Testis (tissue), 3 donors: ENCODE results near the gene YIF1A. TPM values are rescaled to one million over a fixed set of nuclear protein-coding genes. Genes with fewer than 3 reads are reported as not detected.
"Not testable (repeated sequence)": the region's sequence is repeated elsewhere in the genome, so short reads cannot be mapped to it uniquely, and the experiment has no call there.

Experiments
- DNase-seq: peaks from one replicate; pipeline ENCODE4 v3.0.0-alpha.2; 2019
- H3K27ac ChIP-seq, 2 donors: fragments of 200-600 bp; sonication (generic); one replicate each; pipeline ENCODE4 v1.5.1; 2019
- H3K27me3 ChIP-seq: fragments of 200-600 bp; sonication (generic); one replicate; pipeline ENCODE4 v1.5.1; 2019
- H3K36me3 ChIP-seq: fragments of 200-600 bp; sonication (generic); one replicate; pipeline ENCODE4 v1.5.1; 2017; ENCODE audit warnings: low read depth; ENCODE audit errors: missing control alignments
- H3K4me1 ChIP-seq: fragments of 200-600 bp; sonication (generic); one replicate; pipeline ENCODE4 v1.5.1; 2019
- H3K4me3 ChIP-seq, 2 donors: fragments of 200-600 bp; sonication (generic); one replicate each; pipeline ENCODE4 v1.5.1; 2017 to 2019
- H3K9me3 ChIP-seq: fragments of 200-600 bp; sonication (generic); one replicate; pipeline ENCODE4 v1.5.1; 2017
- POLR2A ChIP-seq: fragments of 450-650 bp; IDR thresholded peaks from one replicate; pipeline ENCODE4 v1.6.1; 2017; ENCODE audit warnings: antibody characterized with exemption, mild to moderate bottlenecking, moderate library complexity
- WGBS, 2 donors: methylation state at CpG; one replicate each; pipeline ENCODE4 v1.1.5; 2018; 5-methylcytosine and 5-hydroxymethylcytosine counted together
- intact Hi-C: fragments of 100-400 bp; cut with DNase I; formaldehyde crosslinking; loops from one replicate; pipeline ENCODE4 v1.15.1; 2023; ENCODE audit warnings: low total_unique reads
- polyA plus RNA-seq: library from polyadenylated mRNA; stranded (reverse); fragments of 350-450 nt; fragmentation: Illumina TruSeq; extraction: RNeasy Lipid Tissue Mini Kit (QIAGEN cat#74804); gene quantifications from one replicate; pipeline ENCODE4 v1.2.3, GENCODE V29; 2014; ENCODE audit warnings: low read depth, low replicate concordance; ENCODE audit not compliant: insufficient read depth
- total RNA-seq, 2 donors: library from RNA; depleted of rRNA; stranded (reverse); fragments of >200 nt; gene quantifications; one replicate each; pipeline ENCODE4 v1.2.3, GENCODE V29; 2016
- TF ChIP-seq, protein P1 (sequence below), 3 experiments: fragments of 450-650 bp in 2 of 3; fragments of 200-600 bp in 1 of 3; sonication (generic) in 1 of 3; IDR thresholded peaks; one replicate each; pipeline ENCODE4 v1.5.1; 2016 to 2019; ENCODE audit warnings: antibody characterized with exemption in 3 of 3, mild to moderate bottlenecking in 2 of 3, moderate library complexity in 1 of 3

The YIF1A gene
- total and polyA plus RNA-seq, 3 donors from 2014 or later = 60.5 to 94.1 (median 82.6) TPM

DNA sequence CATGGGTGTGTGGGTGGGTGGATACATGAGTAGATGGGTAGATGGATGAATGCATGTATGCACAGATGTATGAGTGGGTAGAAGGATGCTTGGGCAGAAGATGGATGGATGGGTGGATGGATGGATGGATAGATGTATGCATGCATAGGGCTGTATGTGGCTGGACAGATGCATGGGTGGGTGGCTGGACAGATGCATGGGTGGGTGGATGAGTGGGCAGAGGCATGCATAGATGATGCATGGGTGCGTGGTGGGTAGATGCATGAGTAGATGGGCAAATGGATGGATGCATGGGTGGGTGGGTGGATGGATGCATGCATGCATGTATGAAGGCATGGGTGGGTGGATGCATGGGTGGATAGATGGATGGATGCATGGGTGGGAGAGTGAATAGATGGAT is 34.7 kb upstream of the YIF1A start:
- H3K27me3 ChIP-seq = no peaks in the 10 kb centered on the region
- TF ChIP-seq, protein P1, sequence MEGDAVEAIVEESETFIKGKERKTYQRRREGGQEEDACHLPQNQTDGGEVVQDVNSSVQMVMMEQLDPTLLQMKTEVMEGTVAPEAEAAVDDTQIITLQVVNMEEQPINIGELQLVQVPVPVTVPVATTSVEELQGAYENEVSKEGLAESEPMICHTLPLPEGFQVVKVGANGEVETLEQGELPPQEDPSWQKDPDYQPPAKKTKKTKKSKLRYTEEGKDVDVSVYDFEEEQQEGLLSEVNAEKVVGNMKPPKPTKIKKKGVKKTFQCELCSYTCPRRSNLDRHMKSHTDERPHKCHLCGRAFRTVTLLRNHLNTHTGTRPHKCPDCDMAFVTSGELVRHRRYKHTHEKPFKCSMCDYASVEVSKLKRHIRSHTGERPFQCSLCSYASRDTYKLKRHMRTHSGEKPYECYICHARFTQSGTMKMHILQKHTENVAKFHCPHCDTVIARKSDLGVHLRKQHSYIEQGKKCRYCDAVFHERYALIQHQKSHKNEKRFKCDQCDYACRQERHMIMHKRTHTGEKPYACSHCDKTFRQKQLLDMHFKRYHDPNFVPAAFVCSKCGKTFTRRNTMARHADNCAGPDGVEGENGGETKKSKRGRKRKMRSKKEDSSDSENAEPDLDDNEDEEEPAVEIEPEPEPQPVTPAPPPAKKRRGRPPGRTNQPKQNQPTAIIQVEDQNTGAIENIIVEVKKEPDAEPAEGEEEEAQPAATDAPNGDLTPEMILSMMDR (IDR thresholded peaks at IDR 0.05) = no peak
- TF ChIP-seq POLR2A = no peak
- H3K36me3 ChIP-seq = no peaks in the 10 kb centered on the region
- peaks cover 24% of the 10 kb centered on the region for H3K4me1 ChIP-seq
- H3K9me3 ChIP-seq = no peaks in the 10 kb centered on the region
- H3K4me3 ChIP-seq = no peak overlapping the region
- intact Hi-C loops = no loop called here
- WGBS, 2 donors = 84 to 91% methylated on average over 1 of the region's 1 CpG
- H3K27ac ChIP-seq = no peak overlapping the region
- DNase-seq = no peak

DNA sequence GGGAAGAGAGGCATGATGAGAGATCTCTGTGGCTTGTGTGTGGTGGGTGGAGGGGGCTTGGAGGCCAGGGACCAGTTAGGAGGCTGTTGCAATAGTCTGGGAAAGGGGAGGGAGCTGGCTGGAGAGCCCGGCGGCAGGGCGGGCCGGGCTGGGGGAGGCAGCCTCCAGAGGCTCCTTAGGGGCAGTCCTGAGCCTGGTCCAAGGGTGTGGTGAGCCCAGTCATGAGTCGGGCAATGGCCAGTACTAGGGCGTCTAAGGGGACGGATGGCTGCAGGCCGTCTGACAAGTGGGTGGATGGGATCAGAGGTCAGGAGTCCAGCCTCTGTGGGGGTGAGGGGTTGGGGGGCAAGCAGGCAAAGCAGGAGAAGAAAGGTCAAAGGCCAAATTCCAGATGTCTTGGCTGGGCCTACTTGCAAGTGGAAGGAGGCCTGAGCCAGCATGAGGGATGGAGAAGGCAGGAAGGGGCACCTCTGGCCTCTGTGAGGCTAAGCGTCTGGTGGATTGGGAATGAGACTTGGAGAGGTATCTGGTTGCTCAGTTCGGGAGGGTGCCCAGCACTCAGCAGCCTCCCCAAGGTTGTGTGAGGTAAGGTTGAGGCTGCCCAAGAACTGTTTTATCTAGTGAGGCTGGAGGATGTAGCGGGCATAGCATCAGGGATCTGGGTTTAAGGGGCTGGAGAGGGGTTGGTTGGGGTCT is 33.9 kb upstream of the YIF1A start:
- Histone ChIP-seq H3K4me3 (no peak overlapping the region), H3K27ac (no peak overlapping the region), H3K36me3 (no peaks in the 10 kb centered on the region), H3K27me3 (no peaks in the 10 kb centered on the region), H3K9me3 (no peaks in the 10 kb centered on the region), H3K4me1 (peaks cover 19% of the 10 kb centered on the region)
- intact Hi-C loops = no loop called here
- WGBS, 2 donors = 64 to 66% methylated on average over 11 of the region's 11 CpGs
- no peak for TF ChIP-seq POLR2A
- TF ChIP-seq, protein P1 (IDR thresholded peaks at IDR 0.05) = no peak
- DNase-seq = no peak

DNA sequence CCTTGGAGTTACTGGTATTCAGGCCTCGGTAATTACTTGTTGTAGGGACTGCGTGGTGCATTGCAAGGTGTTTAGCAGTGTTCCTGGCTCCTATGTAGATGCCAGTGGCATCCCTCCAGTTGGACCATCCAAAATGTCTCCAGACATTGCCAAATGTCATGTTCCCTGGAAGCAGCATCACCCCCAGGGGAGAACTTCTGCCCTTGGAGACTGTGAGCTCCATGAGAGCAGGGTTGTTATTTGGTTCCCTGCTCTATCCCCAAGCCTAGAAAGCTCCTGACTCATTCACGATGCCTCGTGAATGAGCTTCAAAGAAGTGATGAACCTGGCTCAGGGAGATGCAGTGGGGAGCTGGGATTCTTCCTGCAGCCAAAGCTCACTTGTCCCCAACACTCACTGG is 32.7 kb upstream of the YIF1A start:
- H3K4me1 ChIP-seq = peaks cover 19% of the 10 kb centered on the region
- no peak overlapping the region for H3K4me3 ChIP-seq
- 70 to 88% methylated on average over 2 to 4 of the region's 4 CpGs for whole genome bisulfite sequencing, 2 donors
- H3K36me3 ChIP-seq = no peaks in the 10 kb centered on the region
- no peaks in the 10 kb centered on the region for H3K9me3 ChIP-seq
- H3K27me3 ChIP-seq = no peaks in the 10 kb centered on the region
- H3K27ac ChIP-seq = no peak overlapping the region
- DNase-seq = no peak
- TF ChIP-seq POLR2A = no peak
- TF ChIP-seq, protein P1 (IDR thresholded peaks at IDR 0.05) = no peak
- intact Hi-C loops = no loop called here

- H3K27me3 ChIP-seq, intact Hi-C loops, H3K4me3 ChIP-seq, H3K9me3 ChIP-seq, H3K27ac ChIP-seq, H3K36me3 ChIP-seq, DNase-seq: not testable (repeated sequence)
- 92 to 97% methylated on average over 6 of the region's 6 CpGs for WGBS, 2 donors
- H3K4me1 ChIP-seq = peaks cover 13% of the 10 kb centered on the region
These were observed 31.8 kb upstream of the YIF1A start for GRCh38 chr11:66320748-66321147.

DNA sequence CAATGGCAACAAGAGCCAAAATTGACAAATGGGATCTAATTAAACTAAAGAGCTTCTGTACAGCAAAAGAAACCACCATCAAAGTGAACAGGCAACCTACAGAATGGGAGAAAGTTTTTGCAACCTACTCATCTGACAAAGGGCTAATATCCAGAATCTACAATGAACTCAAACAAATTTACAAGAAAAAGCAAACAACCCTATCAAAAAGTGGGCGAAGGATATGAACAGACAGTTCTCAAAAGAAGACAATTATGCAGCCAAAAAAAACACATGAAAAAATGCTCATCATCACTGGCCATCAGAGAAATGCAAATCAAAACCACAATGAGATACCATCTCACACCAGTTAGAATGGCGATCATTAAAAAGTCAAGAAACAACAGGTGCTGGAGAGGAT is 31.3 kb upstream of the YIF1A start:
- H3K36me3 ChIP-seq, DNase-seq, H3K4me3 ChIP-seq, H3K27ac ChIP-seq, intact Hi-C loops, H3K27me3 ChIP-seq, H3K9me3 ChIP-seq: not testable (repeated sequence)
- H3K4me1 ChIP-seq = peaks cover 13% of the 10 kb centered on the region
- WGBS, 2 donors = 94 to 96% methylated on average over 2 of the region's 2 CpGs

- H3K4me3 ChIP-seq = no peak overlapping the region
- intact Hi-C loops = no loop called here
- WGBS, 2 donors = 72 to 97% methylated on average over 2 to 3 of the region's 3 CpGs
- peaks cover 21% of the 10 kb centered on the region for H3K4me1 ChIP-seq
- no peak for DNase-seq
- H3K9me3 ChIP-seq = no peaks in the 10 kb centered on the region
- no peak overlapping the region for H3K27ac ChIP-seq
- TF ChIP-seq, protein P1 (IDR thresholded peaks at IDR 0.05) = no peak
- no peak for TF ChIP-seq POLR2A
- no peaks in the 10 kb centered on the region for H3K36me3 ChIP-seq
- H3K27me3 ChIP-seq = no peaks in the 10 kb centered on the region
These were observed 29.6 kb upstream of the YIF1A start for GRCh38 chr11:66318600-66318970.
